Neural cell (in vitro differentiated cells): ENCODE measurements around the gene DEFB132.

Source experiments
- CTCF ChIP-seq: fragments of 450-650 bp; IDR thresholded peaks from 2 replicates; pipeline ENCODE4 v1.5.1; 2014; ENCODE audit warnings: antibody characterized with exemption, mild to moderate bottlenecking, moderate library complexity; ENCODE audit not compliant: poor library complexity, severe bottlenecking
- EP300 ChIP-seq: fragments of 450-650 bp; conservative IDR thresholded peaks from 2 replicates; pipeline ENCODE4 v1.6.1; 2014; ENCODE audit warnings: antibody characterized with exemption, mild to moderate bottlenecking, moderate library complexity; ENCODE audit not compliant: poor library complexity, severe bottlenecking
- REST ChIP-seq: IDR thresholded peaks from 2 replicates; pipeline ENCODE4 v1.6.1; 2012; ENCODE audit warnings: borderline replicate concordance

- no peak for TF ChIP-seq EP300
- TF ChIP-seq CTCF = no peak
- TF ChIP-seq REST = no peak
These were observed 15.2 kb downstream of the DEFB132 start for GRCh38 chr20:272718-273117.
